ENCODE measurements around the gene OR4B1. TPM values are rescaled to one million over a fixed set of nuclear protein-coding genes. Genes with fewer than 3 reads are reported as not detected.

OR4B1 gene
- total and polyA plus RNA-seq, 2 experiments from 2014 or later = not detected

- TF ChIP-seq JUNB (IDR thresholded peaks at IDR 0.05; ENCODE audit: unreplicated experiment) = no peak
- no peak for TF ChIP-seq CTCF (conservative IDR thresholded peaks at IDR 0.05; ENCODE audit: low read depth in 2 of 2)
- no peak for TF ChIP-seq ZNF331 (CRISPR knock-in tag; IDR thresholded peaks at IDR 0.05; ENCODE audit: low read depth)
- no peak for TF ChIP-seq NANOG (IDR thresholded peaks at IDR 0.05; ENCODE audit: borderline replicate concordance)
- no peak for TF ChIP-seq POLR2AphosphoS5 (IDR thresholded peaks at IDR 0.05; ENCODE audit: low read depth)
- no peak for TF ChIP-seq EZH2phosphoT487 (IDR thresholded peaks at IDR 0.05; ENCODE audit: unreplicated experiment)
- no peak for TF ChIP-seq ZNF462 (CRISPR knock-in tag; IDR thresholded peaks at IDR 0.05)
- no peak for TF ChIP-seq CREB1 (CRISPR knock-in tag; IDR thresholded peaks at IDR 0.05; ENCODE audit: low read depth)
- no peak for TF ChIP-seq REST (IDR thresholded peaks at IDR 0.05; ENCODE audit: unreplicated experiment)
- TF ChIP-seq ZNF114 (CRISPR knock-in tag; IDR thresholded peaks at IDR 0.05) = no peak
- TF ChIP-seq EZH2 (IDR thresholded peaks at IDR 0.05; ENCODE audit: low read depth, unreplicated experiment) = no peak
- no peak for TF ChIP-seq STAT1 (IDR thresholded peaks at IDR 0.05; ENCODE audit: unreplicated experiment)
- TF ChIP-seq ETS1 (IDR thresholded peaks at IDR 0.05) = no peak
- peaks cover 6% of the 10 kb centered on the region; the same call in 1 of the 2 replicates for H4K20me1 ChIP-seq (replicated peaks; ENCODE audit: insufficient read depth)
- Mint-ChIP-seq H3K4me3 (no peak overlapping the region), H3K36me3 (ENCODE audit: low read depth) (peaks cover 7% of the 10 kb centered on the region), H3K27me3 (ENCODE audit: insufficient read depth, low read depth, poor library complexity) (peaks cover 12% of the 10 kb centered on the region), H3K9me3 (no peaks in the 10 kb centered on the region), H3K4me1 (0 out of 3 replicates have a peak, but pooled peaks cover 3% of the 10 kb centered on the region), H3K27ac (no peak overlapping the region; the same call in 1 of the 2 replicates)
- H3K79me2 ChIP-seq (replicated peaks; ENCODE audit: insufficient read depth) = no peaks in the 10 kb centered on the region
- H3K9me2 ChIP-seq (ENCODE audit: insufficient read depth) = no peaks in the 10 kb centered on the region
- no peaks in the 10 kb centered on the region for H3K27me3 ChIP-seq (ENCODE audit: insufficient read depth)
- H3F3A ChIP-seq (replicated peaks; ENCODE audit: low read depth) = no peaks in the 10 kb centered on the region
- no peaks in the 10 kb centered on the region for H3K4me1 ChIP-seq (ENCODE audit: insufficient read depth)
- no peak for ATAC-seq
- no peaks in the 10 kb centered on the region for H3K36me3 ChIP-seq (ENCODE audit: insufficient read depth)
- H3K27ac ChIP-seq (ENCODE audit: low read depth) = no peak overlapping the region
- H3K4me3 ChIP-seq = no peak overlapping the region
- H2AFZ ChIP-seq = no peak overlapping the region
- H3K4me2 ChIP-seq = no peak overlapping the region
- no peak for DNase-seq (ENCODE audit: low spot score)
Measured at GRCh38 chr11:48169259-48169658, 47.4 kb upstream of the OR4B1 start.
